ENCODE measurements around the gene NMRK1.

GRCh38 chr9:75086541-75087288 is 1.2 kb downstream of the NMRK1 start:
- no peak for TF ChIP-seq CTCF (conservative IDR thresholded peaks at IDR 0.05; ENCODE audit: low read length)
- TF ChIP-seq EZH2phosphoT487 (IDR thresholded peaks at IDR 0.05; ENCODE audit: borderline replicate concordance, low read depth, low read length) = no peak
